HL-60 (cell line): ENCODE measurements around the gene APPL1.

Experiments used
- CTCF ChIP-seq: IDR thresholded peaks from one replicate; pipeline ENCODE4 v1.5.1; 2011; ENCODE audit warnings: low read length, control low read depth, inconsistent platforms; ENCODE audit not compliant: insufficient read depth
- GABPA ChIP-seq: IDR thresholded peaks from 2 replicates; pipeline ENCODE4 v1.6.1; 2012; ENCODE audit warnings: low read depth

- TF ChIP-seq GABPA (no peak), CTCF (no peak)
Measured at GRCh38 chr3:57261929-57262328, 34.4 kb downstream of the APPL1 start.
